Spleen (tissue), 11 donors: ENCODE data around the gene MAP2. TPM values are rescaled to one million over a fixed set of nuclear protein-coding genes. Genes with fewer than 3 reads are reported as not detected.

ENCODE experiments used
- DNase-seq: peaks from one replicate; pipeline ENCODE4 v3.0.0-alpha.2; 2020
- H3K27ac ChIP-seq, 8 donors: fragments of 200-600 bp; sonication (generic) in 7 of 8; 1 replicate in 4 of 8; 2 replicates in 4 of 8; pipeline versions ENCODE4 v1.5.0 to v1.8.0; 2016 to 2021; ENCODE audit warnings: inconsistent platforms in 4 of 8, mild to moderate bottlenecking in 4 of 8, moderate library complexity in 1 of 8
- H3K27me3 ChIP-seq, 7 donors: fragments of 200-600 bp; sonication (generic) in 6 of 7; replicated peaks in 1 of 7; 1 replicate in 4 of 7; 2 replicates in 3 of 7; pipeline versions ENCODE4 v1.5.0 to v1.8.0; 2016 to 2021; ENCODE audit warnings: inconsistent platforms in 3 of 7, mild to moderate bottlenecking in 1 of 7
- H3K36me3 ChIP-seq, 6 donors: fragments of 200-600 bp; sonication (generic) in 5 of 6; 1 replicate in 4 of 6; 2 replicates in 2 of 6; pipeline versions ENCODE4 v1.5.0 to v1.8.0; 2016 to 2021; ENCODE audit warnings: inconsistent platforms in 2 of 6
- H3K4me1 ChIP-seq, 6 donors: fragments of 200-600 bp; sonication (generic) in 5 of 6; 1 replicate in 3 of 6; 2 replicates in 3 of 6; pipeline versions ENCODE4 v1.5.0 to v1.8.0; 2016 to 2021; ENCODE audit warnings: inconsistent platforms in 3 of 6
- H3K4me3 ChIP-seq, 8 donors: fragments of 200-600 bp; sonication (generic) in 7 of 8; 1 replicate in 4 of 8; 2 replicates in 4 of 8; pipeline versions ENCODE4 v1.5.0 to v1.8.0; 2016 to 2021; ENCODE audit warnings: inconsistent platforms in 4 of 8, mild to moderate bottlenecking in 4 of 8, moderate library complexity in 2 of 8
- H3K9me3 ChIP-seq, 8 donors: fragments of 200-600 bp; sonication (generic) in 7 of 8; 1 replicate in 4 of 8; 2 replicates in 4 of 8; pipeline versions ENCODE4 v1.5.0 to v1.8.0; 2016 to 2021; ENCODE audit warnings: inconsistent platforms in 4 of 8
- CTCF ChIP-seq, 11 experiments: fragments of 200-600 bp in 7 of 11; fragments of 450-650 bp in 4 of 11; sonication (generic) in 4 of 11; IDR thresholded peaks in 8 of 11; conservative IDR thresholded peaks in 3 of 11; 1 replicate in 7 of 11; 2 replicates in 4 of 11; pipeline versions ENCODE4 v1.4.0 to v1.8.0; 2016 to 2021; ENCODE audit warnings: antibody characterized with exemption in 11 of 11, inconsistent platforms in 4 of 11, mild to moderate bottlenecking in 1 of 11
- POLR2A ChIP-seq, 3 donors: fragments of 450-650 bp; IDR thresholded peaks; one replicate each; pipeline ENCODE4 v1.5.1; 2017; ENCODE audit warnings: antibody characterized with exemption in 3 of 3, mild to moderate bottlenecking in 1 of 3
- POLR2AphosphoS5 ChIP-seq, 3 donors: sonication (generic); formaldehyde crosslinking; IDR thresholded peaks; one replicate each; pipeline ENCODE4 v1.5.1; 2017; ENCODE audit warnings: antibody characterized with exemption in 3 of 3
- WGBS, 5 donors: extraction: QIAGEN DNeasy Blood & Tissue Kit in 3 of 5; methylation state at CpG; one replicate each; pipeline versions ENCODE4 v1.1.5 to v1.1.7; 2013 to 2018; 5-methylcytosine and 5-hydroxymethylcytosine counted together
- intact Hi-C: fragments of 100-400 bp; cut with DNase I; formaldehyde crosslinking; loops from one replicate; pipeline ENCODE4 v1.15.0; 2023; ENCODE audit warnings: low total_unique reads
- polyA plus RNA-seq, 3 donors: library from polyadenylated mRNA; stranded (reverse); fragments of 200-250 nt; gene quantifications; one replicate each; pipeline ENCODE4 v1.2.1, GENCODE V29; 2013
- total RNA-seq, 7 donors: library from RNA; depleted of rRNA in 3 of 7; stranded (reverse); fragments of >200 nt in 3 of 7; fragmentation: NEBNext Ultra II Directional in 4 of 7; extraction: Animal tissue kit (Norgen Biotek cat#: 25700) in 4 of 7; gene quantifications; one replicate each; pipeline versions ENCODE4 v1.1.0 to v1.2.1, GENCODE V29; 2016 to 2021
- donor health status: healthy with polysubstance abuse.
- donor health status: DM: no; HTN: no; CAD: no; lungs with moderate emphysema.
- donor health status: DM: no; HTN: no; CAD: no.
- donor health status: Bipolar disorder and iron deficiency.
- donor health status: healthy.
- donor health status: DM: no; HTN: no; CAD: no.
- donor health status: DM: yes; HTN: yes; CAD: no.

The MAP2 gene
- total and polyA plus RNA-seq, 10 donors, result 0.38 to 5.0 (median 1.9) TPM

GRCh38 chr2:209413311-209414014 lies 10.4 kb upstream of the MAP2 start:
- intact Hi-C loops, result no loop called here
- Histone ChIP-seq H3K36me3 (no peaks in the 10 kb centered on the region), H3K27me3 (no peaks in the 10 kb centered on the region), H3K4me1 (no peaks in the 10 kb centered on the region), H3K4me3 (no peak overlapping the region), H3K27ac (no peak overlapping the region), H3K9me3 (peaks cover 0 to 18% (median 17%) of the 10 kb centered on the region in 8 donors)
- TF ChIP-seq POLR2AphosphoS5 (IDR thresholded peaks at IDR 0.05) (no peak), POLR2A (IDR thresholded peaks at IDR 0.05) (no peak), CTCF (IDR thresholded peaks at IDR 0.05 in 8 of 11, conservative IDR thresholded peaks at IDR 0.05 in 3 of 11) (no peak)
- DNase-seq, result no peak
- WGBS, 5 donors, result 6 to 26% (median 21%) methylated on average over 1 of the region's 1 CpG

- Histone ChIP-seq H3K4me1 (no peaks in the 10 kb centered on the region), H3K9me3 (peaks cover 0 to 18% (median 17%) of the 10 kb centered on the region in 8 donors), H3K36me3 (no peaks in the 10 kb centered on the region), H3K27me3 (no peaks in the 10 kb centered on the region), H3K27ac (no peak overlapping the region), H3K4me3 (no peak overlapping the region)
- DNase-seq, result no peak
- no peak for TF ChIP-seq POLR2AphosphoS5 (IDR thresholded peaks at IDR 0.05)
- no peak for TF ChIP-seq POLR2A (IDR thresholded peaks at IDR 0.05)
- no peak for TF ChIP-seq CTCF (IDR thresholded peaks at IDR 0.05 in 8 of 11, conservative IDR thresholded peaks at IDR 0.05 in 3 of 11)
- intact Hi-C loops, result no loop called here
These were observed 6.9 kb upstream of the MAP2 start for GRCh38 chr2:209416913-209417312.

- peaks cover 0 to 28% (median 18%) of the 10 kb centered on the region in 6 donors for H3K4me1 ChIP-seq
- TF ChIP-seq POLR2AphosphoS5 (IDR thresholded peaks at IDR 0.05) (no peak), POLR2A (IDR thresholded peaks at IDR 0.05) (no peak), CTCF (IDR thresholded peaks at IDR 0.05 in 8 of 11, conservative IDR thresholded peaks at IDR 0.05 in 3 of 11) (no peak)
These were observed 1.6 kb upstream of the MAP2 start for GRCh38 chr2:209422191-209422754.

DNA sequence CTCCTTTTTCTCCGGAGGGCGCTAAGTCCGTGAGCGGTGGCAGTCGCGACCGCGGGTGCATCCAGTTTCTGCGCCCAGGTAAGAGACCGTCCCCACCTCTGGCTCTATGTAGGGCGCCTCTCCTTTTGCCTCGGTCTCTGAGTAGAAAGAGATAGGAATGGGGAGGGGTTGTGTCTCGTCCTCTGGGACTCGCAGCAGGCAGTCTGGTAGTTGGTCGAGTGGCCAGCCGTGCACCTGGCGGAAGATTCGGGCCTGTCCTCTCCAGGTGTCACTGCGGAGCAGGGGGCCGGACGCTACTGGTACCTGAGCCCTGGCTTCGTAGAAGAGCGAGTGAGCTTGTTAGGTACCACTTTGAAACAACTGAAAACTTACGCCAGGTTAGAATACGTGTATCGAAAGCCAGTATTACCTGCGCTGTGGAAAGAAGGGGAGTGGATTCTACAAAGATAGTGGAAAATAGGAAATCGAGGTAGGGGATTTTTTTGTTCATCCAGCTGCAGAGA lies 403 bp downstream of the MAP2 start:
- peak; percentile 82 for DNase-seq
- H3K27me3 ChIP-seq, result peaks cover 0 to 36% (median 3%) of the 10 kb centered on the region in 7 donors
- no peak for TF ChIP-seq POLR2A (IDR thresholded peaks at IDR 0.05)
- TF ChIP-seq CTCF (IDR thresholded peaks at IDR 0.05 in 8 of 11, conservative IDR thresholded peaks at IDR 0.05 in 3 of 11), result no peak
- TF ChIP-seq POLR2AphosphoS5 (IDR thresholded peaks at IDR 0.05), result no peak
- peaks cover 0 to 28% (median 18%) of the 10 kb centered on the region in 6 donors for H3K4me1 ChIP-seq
- no peaks in the 10 kb centered on the region for H3K36me3 ChIP-seq
- intact Hi-C loops, result no loop called here
- H3K4me3 ChIP-seq, result peak overlapping the region; percentile 34 to 70 (median 48)
- H3K9me3 ChIP-seq, result no peaks in the 10 kb centered on the region
- H3K27ac ChIP-seq, result no peak overlapping the region
- WGBS, 5 donors, result 1 to 2% (median 1%) methylated on average over 28 of the region's 28 CpGs

More at GRCh38 chr2:209422191-209422754, 1.6 kb upstream of the MAP2 start:
- H3K9me3 ChIP-seq, result no peaks in the 10 kb centered on the region
- no peaks in the 10 kb centered on the region for H3K36me3 ChIP-seq
- no peak overlapping the region for H3K4me3 ChIP-seq
- H3K27ac ChIP-seq, result no peak overlapping the region
- WGBS, 5 donors, result 78 to 95% (median 89%) methylated on average over 6 of the region's 6 CpGs
- no peak for DNase-seq
- H3K27me3 ChIP-seq, result peaks cover 0 to 36% (median 3%) of the 10 kb centered on the region in 7 donors
- intact Hi-C loops, result no loop called here
